NCI-H82 treated with DMSO at 0.1 percent for 48 hours (cell line): ENCODE data around the gene HSPB6.
"Not testable (repeated sequence)": the region's sequence is repeated elsewhere in the genome, so short reads cannot be mapped to it uniquely, and the experiment has no call there.

Experiments used
- DNase-seq: peaks from one replicate; lab custom pipeline; 2025; ENCODE audit not compliant: unreplicated experiment; lab: John Stamatoyannopoulos, UW

Gene HSPB6

DNA sequence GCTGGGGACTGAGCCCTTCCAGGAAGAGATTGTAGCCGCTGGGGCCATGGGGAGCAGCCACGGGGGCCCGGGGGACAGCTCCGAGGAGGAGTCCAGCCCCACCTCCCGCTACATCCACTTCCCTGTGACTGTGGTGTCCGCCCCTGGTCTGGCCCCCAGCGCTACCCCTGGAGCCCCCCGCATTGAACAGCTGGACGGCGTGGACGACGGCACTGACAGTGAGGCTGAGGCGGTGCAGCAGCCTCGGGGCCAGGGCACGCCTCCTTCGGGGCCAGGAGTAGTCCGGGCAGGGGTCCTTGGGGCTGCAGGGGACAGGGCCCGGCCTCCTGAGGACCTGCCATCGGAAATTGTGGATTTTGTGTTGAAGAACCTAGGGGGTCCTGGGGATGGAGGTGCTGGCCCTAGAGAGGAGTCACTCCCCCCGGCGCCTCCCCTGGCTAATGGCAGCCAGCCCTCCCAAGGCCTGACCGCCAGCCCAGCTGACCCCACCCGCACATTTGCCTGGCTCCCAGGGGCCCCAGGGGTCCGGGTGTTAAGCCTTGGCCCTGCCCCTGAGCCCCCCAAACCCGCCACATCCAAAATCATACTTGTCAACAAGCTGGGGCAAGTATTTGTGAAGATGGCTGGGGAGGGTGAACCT is 24.2 kb downstream of the HSPB6 start:
- DNase-seq: no peak

DNA sequence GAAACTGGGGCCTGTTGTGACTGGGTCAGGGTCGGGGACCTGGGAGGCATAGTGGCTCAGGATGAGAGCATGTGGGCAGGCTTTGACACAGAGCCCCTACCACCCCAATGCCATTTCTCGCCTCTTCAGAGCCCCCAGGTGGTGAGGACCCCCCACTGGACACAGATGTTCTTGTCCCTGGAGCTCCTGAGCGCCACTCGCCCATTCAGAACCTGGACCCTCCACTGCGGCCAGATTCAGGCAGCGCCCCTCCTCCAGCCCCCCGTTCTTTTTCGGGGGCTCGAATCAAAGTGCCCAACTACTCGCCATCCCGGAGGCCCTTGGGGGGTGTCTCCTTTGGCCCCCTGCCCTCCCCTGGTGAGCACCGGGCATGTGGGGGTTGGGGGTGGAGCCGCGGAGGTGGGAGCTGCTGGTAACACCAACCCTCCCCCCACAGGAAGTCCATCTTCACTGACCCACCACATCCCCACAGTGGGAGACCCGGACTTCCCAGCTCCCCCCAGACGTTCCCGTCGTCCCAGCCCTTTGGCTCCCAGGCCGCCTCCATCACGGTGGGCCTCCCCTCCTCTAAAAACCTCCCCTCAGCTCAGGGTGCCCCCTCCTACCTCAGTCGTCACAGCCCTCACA is 24.9 kb downstream of the HSPB6 start:
- no peak for DNase-seq

DNA sequence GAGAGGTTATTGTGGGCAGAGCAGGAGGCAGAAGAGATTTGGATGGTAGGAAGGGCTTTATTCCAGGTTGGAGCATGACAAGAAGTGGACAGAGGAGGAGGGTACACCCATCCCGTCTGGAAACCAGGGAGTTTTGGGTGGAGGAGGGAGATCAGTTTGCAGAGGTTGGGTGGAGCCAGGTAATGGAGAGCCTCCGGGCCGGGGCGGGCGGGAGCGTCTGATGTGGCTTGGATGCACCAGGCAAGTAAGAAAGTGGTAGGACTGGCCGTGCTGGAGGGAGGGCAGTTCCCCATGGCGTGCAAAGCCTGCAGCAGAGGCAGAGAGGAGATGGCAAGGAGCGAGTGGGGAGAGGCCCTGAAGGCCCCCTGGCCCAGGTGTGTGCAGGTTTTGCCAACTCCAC is 25.5 kb downstream of the HSPB6 start:
- DNase-seq: no peak

DNA sequence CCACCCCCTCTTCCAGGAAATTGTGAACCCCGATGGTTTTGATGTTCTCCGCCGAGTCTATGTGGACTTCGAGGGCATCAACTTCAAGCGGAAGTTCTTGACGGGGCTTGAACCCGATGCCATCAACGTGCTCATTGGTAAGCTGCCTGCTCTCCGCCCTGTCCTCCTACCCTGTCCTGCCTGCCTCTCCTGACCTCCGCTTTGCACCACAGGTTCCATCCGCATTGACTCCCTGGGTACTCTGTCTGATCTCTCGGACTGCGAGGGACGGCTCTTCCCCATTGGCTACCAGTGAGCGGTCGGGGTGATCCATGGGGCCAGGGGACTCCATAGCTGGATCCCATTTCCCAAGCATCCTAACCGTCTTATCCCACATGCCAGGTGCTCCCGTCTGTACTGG is 26.5 kb downstream of the HSPB6 start:
- DNase-seq: no peak

DNA sequence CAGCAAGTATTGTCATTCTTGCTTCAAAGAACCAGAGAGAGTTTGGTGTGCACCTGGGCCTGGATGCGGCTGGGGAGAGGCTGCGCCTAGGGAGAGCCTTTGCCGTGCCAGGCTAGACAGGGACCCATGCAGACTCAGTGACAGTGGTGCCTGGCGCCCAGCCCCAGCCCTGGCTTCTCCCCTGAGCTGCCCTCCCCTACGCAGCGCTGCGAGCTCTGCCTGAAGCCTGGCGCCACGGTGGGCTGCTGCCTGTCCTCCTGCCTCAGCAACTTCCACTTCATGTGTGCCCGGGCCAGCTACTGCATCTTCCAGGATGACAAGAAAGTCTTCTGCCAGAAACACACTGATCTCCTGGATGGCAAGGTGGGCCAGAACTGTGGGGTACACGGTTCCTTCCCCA is 27.1 kb downstream of the HSPB6 start:
- DNase-seq: no peak

DNA sequence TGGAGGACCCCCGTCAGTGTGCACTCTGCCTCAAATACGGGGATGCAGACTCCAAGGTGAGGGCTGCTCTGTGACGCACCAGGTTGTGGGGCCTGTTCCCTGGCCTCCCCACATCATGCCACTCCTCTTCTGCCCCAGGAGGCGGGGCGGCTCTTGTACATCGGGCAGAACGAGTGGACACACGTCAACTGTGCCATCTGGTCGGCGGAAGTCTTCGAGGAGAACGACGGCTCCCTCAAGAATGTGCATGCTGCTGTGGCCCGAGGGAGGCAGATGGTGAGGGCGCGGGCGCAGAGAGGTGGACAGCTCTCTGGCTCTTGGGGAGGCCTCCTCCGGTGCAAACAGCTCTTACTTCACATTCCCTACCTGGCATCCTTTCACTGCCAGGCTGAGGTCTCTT is 27.8 kb downstream of the HSPB6 start:
- no peak for DNase-seq

DNA sequence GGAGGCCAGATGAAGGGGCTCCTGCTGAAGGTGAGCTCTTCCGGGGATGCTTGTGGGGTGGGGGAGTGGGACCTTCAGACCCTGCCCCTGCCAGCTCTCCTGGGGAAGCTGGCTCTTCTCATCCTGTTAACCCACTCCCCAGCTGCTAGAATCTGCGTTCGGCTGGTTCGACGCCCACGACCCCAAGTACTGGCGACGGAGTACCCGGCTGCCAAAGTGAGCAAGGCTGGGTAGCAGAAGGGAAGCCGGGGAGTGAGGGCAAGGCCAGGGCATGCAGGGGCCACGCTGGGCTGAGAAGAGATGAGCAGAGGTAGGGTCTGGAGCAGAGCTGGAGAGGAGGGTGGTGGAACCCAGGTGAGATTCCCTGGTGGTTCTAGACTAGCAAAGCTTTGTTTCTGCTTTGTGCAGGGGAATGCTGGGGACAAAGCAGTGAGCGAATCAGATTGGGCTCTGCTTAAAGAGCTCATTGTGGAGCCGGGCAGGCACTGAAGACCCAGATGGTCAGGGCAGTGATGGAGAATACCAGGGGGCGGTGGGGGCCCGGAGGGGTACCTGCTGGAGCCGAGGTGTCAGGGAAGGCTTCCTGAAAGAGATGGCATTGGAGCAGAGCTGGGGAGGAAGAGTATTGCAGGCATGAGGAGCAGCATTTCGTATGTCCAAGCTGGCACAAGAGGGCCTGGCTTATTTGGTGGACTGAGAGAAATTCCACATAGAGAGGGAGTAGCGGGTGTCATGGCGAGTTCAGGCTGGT is 28.7 kb downstream of the HSPB6 start:
- no peak for DNase-seq

DNA sequence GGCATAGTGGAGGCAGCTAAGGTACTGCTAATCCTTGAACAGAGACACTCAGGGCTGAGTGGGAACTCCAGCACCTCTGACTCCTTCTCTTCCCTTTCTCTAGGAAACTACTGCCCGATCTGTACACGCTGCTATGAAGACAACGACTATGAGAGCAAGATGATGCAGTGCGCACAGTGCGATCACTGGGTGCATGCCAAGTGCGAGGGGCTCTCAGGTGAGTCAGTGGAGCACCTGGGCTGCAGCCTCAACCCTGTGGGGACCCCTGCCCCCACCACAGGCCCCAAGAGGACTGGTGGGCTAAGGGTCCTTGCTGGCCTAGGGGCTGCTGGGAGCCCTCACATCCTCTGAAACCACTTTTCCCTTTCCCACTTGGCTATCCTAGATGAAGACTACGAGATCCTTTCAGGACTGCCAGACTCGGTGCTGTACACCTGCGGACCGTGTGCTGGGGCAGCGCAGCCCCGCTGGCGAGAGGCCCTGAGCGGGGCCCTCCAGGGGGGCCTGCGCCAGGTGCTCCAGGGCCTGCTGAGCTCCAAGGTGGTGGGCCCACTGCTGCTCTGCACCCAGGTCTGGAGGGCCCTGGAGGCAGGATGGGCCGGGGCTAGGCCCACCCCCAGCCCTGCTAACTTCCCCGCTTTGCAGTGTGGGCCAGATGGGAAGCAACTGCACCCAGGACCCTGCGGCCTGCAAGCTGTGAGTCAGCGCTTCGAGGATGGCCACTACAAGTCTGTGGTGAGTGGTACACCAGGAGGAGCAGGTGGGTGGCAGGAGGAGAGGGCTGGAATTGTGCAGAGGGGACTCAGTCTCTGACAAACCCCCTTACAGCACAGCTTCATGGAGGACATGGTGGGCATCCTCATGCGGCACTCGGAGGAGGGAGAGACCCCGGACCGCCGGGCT is 29.5 kb downstream of the HSPB6 start:
- no peak for DNase-seq

DNA sequence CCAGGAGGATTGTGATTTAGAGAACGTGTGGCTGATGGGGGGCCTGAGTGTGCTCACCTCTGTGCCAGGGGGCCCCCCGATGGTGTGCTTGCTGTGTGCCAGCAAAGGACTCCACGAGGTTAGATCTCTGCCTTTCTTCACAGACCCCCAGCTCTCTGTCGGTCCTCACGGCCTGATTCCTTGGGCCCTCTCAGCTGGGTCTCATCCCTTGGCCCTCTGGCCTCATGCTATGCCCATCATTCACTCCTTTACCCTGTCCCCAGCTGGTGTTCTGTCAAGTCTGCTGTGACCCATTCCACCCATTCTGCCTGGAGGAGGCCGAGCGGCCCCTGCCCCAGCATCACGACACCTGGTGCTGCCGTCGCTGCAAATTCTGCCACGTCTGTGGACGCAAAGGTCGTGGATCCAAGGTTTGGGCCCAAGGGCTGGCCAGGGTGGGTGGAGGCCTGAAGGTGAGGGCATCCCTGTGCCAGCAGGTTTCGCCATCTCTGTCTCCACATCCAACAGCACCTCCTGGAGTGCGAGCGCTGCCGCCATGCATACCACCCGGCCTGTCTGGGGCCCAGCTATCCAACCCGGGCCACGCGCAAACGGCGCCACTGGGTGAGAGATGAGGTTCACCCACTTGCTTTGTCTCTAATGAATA is 31.5 kb downstream of the HSPB6 start:
- DNase-seq: no peak

DNA sequence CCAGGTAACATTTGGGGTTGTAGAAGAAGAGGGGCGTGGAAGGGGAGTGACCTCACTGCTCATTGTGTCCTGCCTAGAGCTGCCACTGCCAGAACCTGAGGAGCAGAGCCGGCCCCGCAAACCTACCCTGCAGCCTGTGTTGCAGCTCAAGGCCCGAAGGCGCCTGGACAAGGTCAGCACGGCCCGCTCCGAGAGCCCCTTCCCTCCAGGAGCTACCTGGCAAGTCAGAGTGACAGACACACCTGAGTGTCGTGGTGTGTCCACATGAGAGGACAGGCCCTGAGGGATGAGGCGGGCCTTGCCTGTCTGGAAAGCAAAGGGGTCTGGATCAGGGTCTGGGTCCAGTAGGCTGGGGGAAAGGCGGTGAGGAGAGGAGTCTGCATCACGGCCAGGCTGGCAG is 32.3 kb downstream of the HSPB6 start:
- no peak for DNase-seq

DNA sequence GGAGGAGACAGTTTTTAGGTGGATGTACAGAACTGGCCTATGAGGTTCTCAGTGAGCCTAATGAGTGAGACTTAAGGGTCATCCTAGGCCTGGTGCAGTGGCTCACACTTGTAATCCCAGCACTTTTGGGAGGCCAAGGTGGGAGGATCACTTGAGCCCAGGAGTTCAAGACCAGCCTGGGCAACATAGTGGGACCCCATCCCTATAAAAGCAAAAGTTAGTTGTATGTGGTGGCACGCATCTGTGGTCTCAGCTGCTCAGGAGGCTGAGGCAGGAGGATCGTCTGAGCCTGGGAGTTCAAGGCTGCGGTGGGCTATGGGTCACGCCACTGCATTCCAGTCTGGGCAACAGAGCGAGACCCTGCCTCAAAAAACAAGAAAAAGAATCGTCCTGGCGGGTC is 32.7 kb downstream of the HSPB6 start:
- not testable (repeated sequence) for DNase-seq

DNA sequence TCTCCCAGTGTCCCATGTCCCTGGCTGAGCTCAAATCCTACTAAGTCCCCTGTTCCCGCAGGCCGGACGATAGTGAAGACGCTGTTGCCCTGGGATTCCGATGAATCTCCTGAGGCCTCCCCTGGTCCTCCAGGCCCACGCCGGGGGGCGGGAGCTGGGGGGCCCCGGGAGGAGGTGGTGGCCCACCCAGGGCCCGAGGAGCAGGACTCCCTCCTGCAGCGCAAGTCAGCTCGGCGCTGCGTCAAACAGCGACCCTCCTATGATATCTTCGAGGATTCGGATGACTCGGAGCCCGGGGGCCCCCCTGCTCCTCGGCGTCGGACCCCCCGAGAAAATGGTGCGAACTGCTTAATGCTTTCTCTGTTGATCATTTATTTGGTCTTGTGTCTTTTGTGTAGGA is 33.2 kb downstream of the HSPB6 start:
- no peak for DNase-seq

DNA sequence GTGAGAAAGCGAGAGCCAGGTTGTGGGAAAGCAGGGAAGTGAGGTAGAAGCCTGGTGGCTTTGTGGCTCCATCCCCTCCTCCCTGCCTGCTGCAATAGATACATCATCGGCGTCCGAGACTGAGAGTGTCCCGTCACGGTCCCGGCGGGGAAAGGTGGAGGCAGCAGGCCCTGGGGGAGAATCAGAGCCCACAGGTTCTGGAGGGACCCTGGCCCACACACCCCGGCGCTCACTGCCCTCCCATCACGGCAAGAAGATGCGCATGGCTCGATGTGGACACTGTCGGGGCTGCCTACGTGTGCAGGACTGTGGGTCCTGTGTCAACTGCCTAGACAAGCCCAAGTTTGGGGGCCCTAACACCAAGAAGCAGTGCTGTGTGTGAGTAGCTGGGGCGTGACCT is 33.9 kb downstream of the HSPB6 start:
- no peak for DNase-seq

DNA sequence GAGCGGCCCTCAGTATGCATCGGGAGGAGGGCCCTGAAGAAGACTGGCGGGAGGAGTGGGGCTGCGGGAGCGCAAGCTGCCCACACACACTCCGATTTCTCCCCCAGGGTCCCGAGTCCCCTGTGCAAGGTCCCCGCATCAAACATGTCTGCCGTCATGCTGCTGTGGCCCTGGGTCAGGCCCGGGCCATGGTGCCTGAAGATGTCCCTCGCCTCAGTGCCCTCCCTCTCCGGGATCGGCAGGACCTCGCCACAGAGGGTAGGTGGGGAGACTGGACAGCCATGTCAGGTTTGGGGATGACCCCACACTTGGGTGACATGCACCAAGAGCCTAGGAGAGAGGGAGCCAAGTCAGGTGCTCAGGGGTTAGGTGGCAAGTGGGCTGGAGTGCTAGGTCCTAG is 34.4 kb downstream of the HSPB6 start:
- DNase-seq: no peak

DNA sequence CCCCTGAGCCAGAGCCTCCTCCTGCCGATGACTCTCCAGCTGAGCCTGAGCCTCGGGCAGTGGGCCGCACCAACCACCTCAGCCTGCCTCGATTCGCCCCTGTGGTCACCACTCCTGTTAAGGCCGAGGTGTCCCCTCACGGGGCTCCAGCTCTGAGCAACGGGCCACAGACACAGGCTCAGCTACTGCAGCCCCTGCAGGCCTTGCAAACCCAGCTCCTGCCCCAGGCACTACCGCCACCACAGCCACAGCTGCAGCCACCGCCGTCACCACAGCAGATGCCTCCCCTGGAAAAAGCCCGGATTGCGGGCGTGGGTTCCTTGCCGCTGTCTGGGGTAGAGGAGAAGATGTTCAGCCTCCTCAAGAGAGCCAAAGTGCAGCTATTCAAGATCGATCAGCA is 35.5 kb downstream of the HSPB6 start:
- no peak for DNase-seq

DNA sequence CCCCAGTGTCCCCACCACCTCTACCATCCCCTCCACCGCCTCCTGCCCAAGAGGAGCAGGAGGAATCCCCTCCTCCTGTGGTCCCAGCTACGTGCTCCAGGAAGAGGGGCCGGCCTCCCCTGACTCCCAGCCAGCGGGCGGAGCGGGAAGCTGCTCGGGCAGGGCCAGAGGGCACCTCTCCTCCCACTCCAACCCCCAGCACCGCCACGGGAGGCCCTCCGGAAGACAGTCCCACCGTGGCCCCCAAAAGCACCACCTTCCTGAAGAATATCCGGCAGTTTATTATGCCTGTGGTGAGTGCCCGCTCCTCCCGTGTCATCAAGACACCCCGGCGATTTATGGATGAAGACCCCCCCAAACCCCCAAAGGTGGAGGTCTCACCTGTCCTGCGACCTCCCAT is 36.2 kb downstream of the HSPB6 start:
- DNase-seq: no peak

DNA sequence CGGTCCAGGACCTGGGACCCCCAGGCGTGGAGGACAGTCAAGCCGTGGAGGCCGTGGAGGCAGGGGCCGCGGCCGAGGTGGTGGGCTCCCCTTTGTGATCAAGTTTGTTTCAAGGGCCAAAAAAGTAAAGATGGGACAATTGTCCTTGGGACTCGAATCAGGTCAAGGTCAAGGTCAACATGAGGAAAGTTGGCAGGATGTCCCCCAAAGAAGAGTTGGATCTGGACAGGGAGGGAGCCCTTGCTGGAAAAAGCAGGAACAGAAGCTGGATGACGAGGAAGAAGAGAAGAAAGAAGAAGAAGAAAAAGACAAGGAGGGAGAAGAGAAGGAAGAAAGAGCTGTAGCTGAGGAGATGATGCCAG is 36.7 kb downstream of the HSPB6 start:
- DNase-seq: no peak

DNA sequence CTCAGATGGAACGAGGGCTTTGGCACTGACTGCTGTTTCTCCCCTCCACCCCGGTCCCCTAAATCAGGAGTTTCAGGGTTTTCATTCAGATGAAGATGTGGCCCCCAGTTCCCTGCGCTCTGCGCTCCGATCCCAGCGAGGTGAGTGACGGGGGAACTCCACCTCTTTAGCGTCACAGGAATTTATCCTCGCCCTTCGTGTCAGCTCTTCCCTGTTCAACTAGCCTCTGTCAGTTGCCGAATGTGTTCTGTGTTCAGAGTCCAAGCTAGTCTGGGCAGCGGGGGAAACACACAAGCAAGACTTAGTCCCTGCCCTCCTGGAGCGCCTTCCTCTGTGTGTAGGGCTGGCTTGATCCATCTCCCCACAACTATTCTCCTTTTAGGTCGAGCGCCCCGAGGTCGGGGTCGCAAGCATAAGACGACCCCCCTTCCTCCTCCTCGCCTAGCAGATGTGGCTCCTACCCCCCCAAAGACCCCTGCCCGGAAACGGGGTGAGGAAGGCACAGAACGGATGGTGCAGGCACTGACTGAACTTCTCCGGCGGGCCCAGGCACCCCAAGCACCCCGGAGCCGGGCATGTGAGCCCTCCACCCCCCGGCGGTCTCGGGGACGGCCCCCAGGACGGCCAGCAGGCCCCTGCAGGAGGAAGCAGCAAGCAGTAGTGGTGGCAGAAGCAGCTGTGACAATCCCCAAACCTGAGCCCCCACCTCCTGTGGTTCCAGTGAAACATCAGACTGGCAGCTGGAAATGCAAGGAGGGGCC is 37.2 kb downstream of the HSPB6 start:
- no peak for DNase-seq

DNA sequence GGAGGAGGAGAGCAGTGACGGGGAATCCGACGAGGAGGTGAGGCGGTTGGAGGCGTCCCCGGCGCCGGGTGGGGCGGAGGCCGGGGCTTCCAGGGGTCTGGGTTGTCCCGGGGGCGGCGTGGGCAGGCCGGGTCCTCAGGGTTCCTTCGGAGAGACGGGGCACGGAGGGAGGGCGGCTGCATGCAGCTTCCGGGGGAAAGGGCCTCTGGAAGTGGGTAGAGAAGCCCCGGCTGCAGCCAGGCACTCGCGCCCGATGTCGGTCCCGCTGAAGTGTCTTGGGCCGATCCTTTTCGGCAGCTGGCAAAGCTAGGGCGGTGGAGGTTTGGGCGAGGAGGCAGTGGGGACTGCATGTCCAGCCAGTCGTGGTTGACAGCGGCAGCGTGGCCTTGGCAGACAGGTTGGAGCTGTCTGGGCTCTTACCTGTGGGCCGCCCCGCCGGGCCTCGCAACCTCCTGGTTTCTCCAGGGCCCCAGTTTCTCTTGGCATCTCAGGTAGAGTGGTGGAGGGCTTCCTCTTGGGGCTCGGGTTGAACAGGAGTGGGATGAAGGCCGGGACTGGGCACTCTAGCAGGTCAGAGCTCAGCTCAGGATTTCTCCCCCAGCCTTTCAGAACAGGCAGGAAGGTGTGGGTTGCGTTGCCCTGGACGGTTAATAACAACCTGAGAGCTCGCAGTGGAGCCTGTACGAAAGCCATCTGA is 38.3 kb downstream of the HSPB6 start:
- DNase-seq: no peak
